HCT116 (cell line): ENCODE data around the gene CT47C1. TPM values are rescaled to one million over a fixed set of nuclear protein-coding genes. Genes with fewer than 3 reads are reported as not detected.

Experiments
- ATAC-seq: fragments of 200-7000 bp; cut with Tn5 transposase; 2 replicates; pipeline ENCODE4 v1.9.1; 2020; ENCODE audit warnings: mild to moderate bottlenecking, moderate library complexity
- BruUV-seq: library from RNA; stranded (reverse); fragments of 400-500 nt; replicated peaks from 2 replicates; lab custom pipeline; 2021; lab: Mats Ljungman, UMichigan
- CTCF ChIA-PET: fragments of 300-600 bp; sonication (Branson Sonifier 250); formaldehyde crosslinking; loops from one replicate; lab custom pipeline; 2021; ENCODE audit warnings: antibody characterized with exemption; lab: Charles Lee
- POLR2A ChIA-PET: fragments of 300-600, 350-600 bp; sonication (Branson Sonifier 250); formaldehyde crosslinking; loops from one replicate; lab custom pipeline; 2021; ENCODE audit warnings: antibody characterized with exemption; lab: Charles Lee
- RAD21 ChIA-PET, 2 experiments: fragments of 300-600 bp; sonication (Branson Sonifier 250); formaldehyde crosslinking; loops; one replicate each; lab custom pipeline; 2023; ENCODE audit warnings: low total read pairs in 2 of 2; ENCODE audit not compliant: uncharacterized antibody in 2 of 2, unreplicated experiment in 2 of 2, low non-redundant PET in 1 of 2; lab: Charles Lee
- DNase-seq: peaks from one replicate; pipeline ENCODE4 v3.0.0-alpha.2; 2010; ENCODE audit warnings: low read depth, low spot score
- H2AFZ ChIP-seq: fragments of 200-600 bp; shearing (Covaris generic), sonication (generic); 2 replicates; pipeline ENCODE4 v1.6.1; 2017; ENCODE audit warnings: low read depth, mixed run types, mixed read lengths, antibody characterized with exemption, low read length; ENCODE audit not compliant: poor library complexity, severe bottlenecking
- H3K27ac ChIP-seq: 2 replicates; pipeline ENCODE4 v1.5.1; 2012; ENCODE audit warnings: low read depth, low read length
- H3K27me3 ChIP-seq: fragments of 200-600 bp; sonication (generic); 2 replicates; pipeline ENCODE4 v1.6.1; 2016; ENCODE audit warnings: mixed run types, low read length, mixed read lengths; ENCODE audit not compliant: insufficient read depth
- H3K36me3 ChIP-seq, 2 experiments: fragments of 200-500 bp in 1 of 2; fragments of 200-600 bp in 1 of 2; sonication (Bioruptor generic) in 1 of 2; sonication (generic) in 1 of 2; 2 replicates each; pipeline versions ENCODE4 v1.5.1 to v1.6.1; 2014 to 2016; ENCODE audit warnings: low read length in 2 of 2, inconsistent platforms in 1 of 2, mixed read lengths in 1 of 2, mixed run types in 1 of 2; ENCODE audit not compliant: insufficient read depth in 2 of 2, control insufficient read depth in 1 of 2
- H3K4me1 ChIP-seq, 2 experiments: fragments of 200-600 bp in 1 of 2; sonication (generic) in 1 of 2; 2 replicates each; pipeline versions ENCODE4 v1.5.1 to v1.6.1; 2012 to 2017; ENCODE audit warnings: low read length in 2 of 2, inconsistent platforms in 1 of 2, mild to moderate bottlenecking in 1 of 2, mixed read lengths in 1 of 2, mixed run types in 1 of 2, moderate library complexity in 1 of 2; ENCODE audit not compliant: insufficient read depth in 2 of 2, control insufficient read depth in 1 of 2
- H3K4me2 ChIP-seq: fragments of 200-600 bp; sonication (generic); 2 replicates; pipeline ENCODE4 v1.6.1; 2017; ENCODE audit warnings: mixed run types, low read length, mixed read lengths
- H3K4me3 ChIP-seq, 2 experiments: fragments of 200-600 bp in 1 of 2; sonication (generic) in 1 of 2; replicated peaks in 1 of 2; 2 replicates each; pipeline ENCODE4 v1.5.1; 2011 to 2016; ENCODE audit warnings: low read length in 2 of 2, control low read depth in 1 of 2, low read depth in 1 of 2, mild to moderate bottlenecking in 1 of 2, mixed read lengths in 1 of 2, mixed run types in 1 of 2
- H3K79me2 ChIP-seq: fragments of 200-600 bp; sonication (generic); 2 replicates; pipeline ENCODE4 v1.6.1; 2017; ENCODE audit warnings: mild to moderate bottlenecking, mixed run types, low read length, moderate library complexity, mixed read lengths; ENCODE audit not compliant: insufficient read depth
- H3K9ac ChIP-seq: fragments of 200-600 bp; sonication (generic); 2 replicates; pipeline ENCODE4 v1.6.1; 2016; ENCODE audit warnings: low read length, mixed read lengths
- H3K9me2 ChIP-seq: fragments of 200-600 bp; sonication (generic), shearing (Covaris generic); 2 replicates; pipeline ENCODE4 v1.6.1; 2017; ENCODE audit warnings: mixed run types, mild to moderate bottlenecking, moderate library complexity; ENCODE audit not compliant: insufficient read depth
- H3K9me3 ChIP-seq, 2 experiments: fragments of 200-500 bp in 1 of 2; fragments of 200-600 bp in 1 of 2; sonication (Bioruptor generic) in 1 of 2; sonication (generic) in 1 of 2; 2 replicates each; pipeline ENCODE4 v1.6.1; 2014 to 2017; ENCODE audit warnings: low read length in 2 of 2, mixed read lengths in 2 of 2, inconsistent platforms in 1 of 2, low read depth in 1 of 2, mild to moderate bottlenecking in 1 of 2, mixed run types in 1 of 2, moderate library complexity in 1 of 2; ENCODE audit not compliant: control insufficient read depth in 1 of 2, insufficient read depth in 1 of 2
- H4K20me1 ChIP-seq: fragments of 200-600 bp; sonication (generic), shearing (Covaris generic); 2 replicates; pipeline ENCODE4 v1.6.1; 2017; ENCODE audit warnings: mixed run types, mild to moderate bottlenecking, moderate library complexity; ENCODE audit not compliant: insufficient read depth
- EZH2phosphoT487 ChIP-seq: fragments of 200-600 bp; IDR thresholded peaks from 2 replicates; pipeline ENCODE4 v1.6.1; 2018; ENCODE audit warnings: antibody characterized with exemption, borderline replicate concordance
- FOSL1 ChIP-seq: IDR thresholded peaks from 2 replicates; pipeline ENCODE4 v1.6.1; 2012; ENCODE audit warnings: low read depth
- JUND ChIP-seq: IDR thresholded peaks from 2 replicates; pipeline ENCODE4 v1.6.1; 2012
- POLR2A ChIP-seq: IDR thresholded peaks from 2 replicates; pipeline ENCODE4 v1.7.0; 2011; ENCODE audit warnings: borderline replicate concordance; ENCODE audit not compliant: insufficient read depth, insufficient read length; ENCODE audit errors: extremely low read depth
- POLR2AphosphoS5 ChIP-seq: IDR thresholded peaks from 2 replicates; pipeline ENCODE4 v1.6.1; 2011; ENCODE audit warnings: mild to moderate bottlenecking, low read depth, low read length, moderate library complexity
- SIN3A ChIP-seq: IDR thresholded peaks from 2 replicates; pipeline ENCODE4 v1.6.1; 2012; ENCODE audit warnings: low read depth
- TCF7L2 ChIP-seq: IDR thresholded peaks from 2 replicates; pipeline ENCODE4 v1.7.0; 2011; ENCODE audit warnings: borderline replicate concordance, inconsistent platforms; ENCODE audit not compliant: insufficient read depth, insufficient read length; ENCODE audit errors: extremely low read depth
- YY1 ChIP-seq: IDR thresholded peaks from 2 replicates; pipeline ENCODE4 v1.6.1; 2011; ENCODE audit warnings: low read length, low read depth, moderate library complexity, mild to moderate bottlenecking; ENCODE audit not compliant: insufficient replicate concordance; ENCODE audit errors: extremely low read depth
- intact Hi-C: fragments of 100-400 bp; cut with micrococcal nuclease; formaldehyde crosslinking; loops from 2 replicates; pipeline ENCODE4 v1.10.0; 2022
- total RNA-seq: library from RNA; stranded (reverse); gene quantifications from one replicate; pipeline ENCODE4 v1.2.1, GENCODE V29; 2021; ENCODE audit not compliant: unreplicated experiment
- TF ChIP-seq, protein P1 (sequence below): IDR thresholded peaks from 2 replicates; pipeline ENCODE4 v1.6.1; 2011; ENCODE audit warnings: mild to moderate bottlenecking, low read length, moderate library complexity; ENCODE audit not compliant: insufficient replicate concordance; ENCODE audit errors: extremely low read depth
- TF ChIP-seq, protein P2 (sequence below), 3 experiments: fragments of 200-600 bp in 1 of 3; sonication (generic) in 1 of 3; IDR thresholded peaks in 2 of 3; conservative IDR thresholded peaks in 1 of 3; 2 replicates each; pipeline ENCODE4 v1.5.1; 2012 to 2017; ENCODE audit warnings: low read depth in 2 of 3, low read length in 2 of 3, antibody characterized with exemption in 1 of 3, borderline replicate concordance in 1 of 3, control low read depth in 1 of 3, mild to moderate bottlenecking in 1 of 3, mixed read lengths in 1 of 3, mixed run types in 1 of 3, moderate library complexity in 1 of 3; ENCODE audit not compliant: insufficient read depth in 1 of 3

The CT47C1 gene
- total RNA-seq, 1 experiment from 2014 or later, result not detected

DNA sequence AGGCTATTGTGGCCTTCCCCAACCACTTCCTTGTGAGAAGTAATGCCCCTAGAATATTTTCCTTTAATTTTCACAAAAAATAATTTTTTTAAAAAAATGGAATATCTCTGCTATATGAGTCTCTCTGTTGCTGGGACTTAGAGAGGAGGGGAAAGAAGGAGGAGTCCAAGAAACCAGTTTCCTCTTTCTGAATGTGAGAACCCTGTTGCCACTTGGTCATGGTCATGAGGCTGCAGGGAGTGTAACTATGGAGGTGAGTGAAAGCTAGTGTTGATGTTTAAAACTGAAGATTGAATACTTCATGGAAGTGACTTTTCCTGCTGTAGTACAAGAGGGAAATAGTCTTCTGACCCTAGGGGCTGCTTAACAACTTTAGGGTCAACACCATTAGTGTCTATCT lies 34.4 kb downstream of the CT47C1 start:
- intact Hi-C loops, result no loop called here
- CTCF ChIA-PET, result no interaction called here
- BruUV-seq, result no TSS peak

More for the DNA sequence above, 34.4 kb downstream of the CT47C1 start:
- no peak for ATAC-seq
- H3K9me2 ChIP-seq, result no peaks in the 10 kb centered on the region
- ChIA-PET POLR2A (no interaction called here), RAD21 (no interaction called here)
- no peak overlapping the region for H3K9ac ChIP-seq
- H3K27me3 ChIP-seq, result no peaks in the 10 kb centered on the region
- no peaks in the 10 kb centered on the region for H3K36me3 ChIP-seq
- H3K4me3 ChIP-seq, result no peak overlapping the region
- H4K20me1 ChIP-seq, result no peaks in the 10 kb centered on the region
- no peak overlapping the region for H3K4me2 ChIP-seq
- no peaks in the 10 kb centered on the region for H3K79me2 ChIP-seq
- no peak overlapping the region for H2AFZ ChIP-seq
- TF ChIP-seq TCF7L2 (no peak), EZH2phosphoT487 (no peak), POLR2A (no peak), JUND (no peak), YY1 (no peak), POLR2AphosphoS5 (no peak), FOSL1 (no peak), SIN3A (no peak)
- TF ChIP-seq, protein P1, sequence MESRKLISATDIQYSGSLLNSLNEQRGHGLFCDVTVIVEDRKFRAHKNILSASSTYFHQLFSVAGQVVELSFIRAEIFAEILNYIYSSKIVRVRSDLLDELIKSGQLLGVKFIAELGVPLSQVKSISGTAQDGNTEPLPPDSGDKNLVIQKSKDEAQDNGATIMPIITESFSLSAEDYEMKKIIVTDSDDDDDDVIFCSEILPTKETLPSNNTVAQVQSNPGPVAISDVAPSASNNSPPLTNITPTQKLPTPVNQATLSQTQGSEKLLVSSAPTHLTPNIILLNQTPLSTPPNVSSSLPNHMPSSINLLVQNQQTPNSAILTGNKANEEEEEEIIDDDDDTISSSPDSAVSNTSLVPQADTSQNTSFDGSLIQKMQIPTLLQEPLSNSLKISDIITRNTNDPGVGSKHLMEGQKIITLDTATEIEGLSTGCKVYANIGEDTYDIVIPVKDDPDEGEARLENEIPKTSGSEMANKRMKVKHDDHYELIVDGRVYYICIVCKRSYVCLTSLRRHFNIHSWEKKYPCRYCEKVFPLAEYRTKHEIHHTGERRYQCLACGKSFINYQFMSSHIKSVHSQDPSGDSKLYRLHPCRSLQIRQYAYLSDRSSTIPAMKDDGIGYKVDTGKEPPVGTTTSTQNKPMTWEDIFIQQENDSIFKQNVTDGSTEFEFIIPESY, result no peak
- TF ChIP-seq, protein P2, sequence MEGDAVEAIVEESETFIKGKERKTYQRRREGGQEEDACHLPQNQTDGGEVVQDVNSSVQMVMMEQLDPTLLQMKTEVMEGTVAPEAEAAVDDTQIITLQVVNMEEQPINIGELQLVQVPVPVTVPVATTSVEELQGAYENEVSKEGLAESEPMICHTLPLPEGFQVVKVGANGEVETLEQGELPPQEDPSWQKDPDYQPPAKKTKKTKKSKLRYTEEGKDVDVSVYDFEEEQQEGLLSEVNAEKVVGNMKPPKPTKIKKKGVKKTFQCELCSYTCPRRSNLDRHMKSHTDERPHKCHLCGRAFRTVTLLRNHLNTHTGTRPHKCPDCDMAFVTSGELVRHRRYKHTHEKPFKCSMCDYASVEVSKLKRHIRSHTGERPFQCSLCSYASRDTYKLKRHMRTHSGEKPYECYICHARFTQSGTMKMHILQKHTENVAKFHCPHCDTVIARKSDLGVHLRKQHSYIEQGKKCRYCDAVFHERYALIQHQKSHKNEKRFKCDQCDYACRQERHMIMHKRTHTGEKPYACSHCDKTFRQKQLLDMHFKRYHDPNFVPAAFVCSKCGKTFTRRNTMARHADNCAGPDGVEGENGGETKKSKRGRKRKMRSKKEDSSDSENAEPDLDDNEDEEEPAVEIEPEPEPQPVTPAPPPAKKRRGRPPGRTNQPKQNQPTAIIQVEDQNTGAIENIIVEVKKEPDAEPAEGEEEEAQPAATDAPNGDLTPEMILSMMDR (IDR thresholded peaks at IDR 0.05 in 2 of 3, conservative IDR thresholded peaks at IDR 0.05 in 1 of 3; ENCODE audit: borderline replicate concordance in 1 of 3, insufficient read depth in 1 of 3, low read depth in 2 of 3, low read length in 2 of 3), result no peak
- no peaks in the 10 kb centered on the region for H3K9me3 ChIP-seq
- H3K4me1 ChIP-seq, result no peaks in the 10 kb centered on the region
- no peak for DNase-seq
- H3K27ac ChIP-seq, result no peak overlapping the region
